IPS DF 19.7 (cell line): Measurements from ENCODE around the gene OBP2A.
"Not testable (repeated sequence)": the region's sequence is repeated elsewhere in the genome, so short reads cannot be mapped to it uniquely, and the experiment has no call there.

Experiments used
- DNase-seq: peaks from one replicate; pipeline ENCODE4 v3.0.0-alpha.2; 2013; ENCODE audit warnings: low read depth, low spot score

The OBP2A gene

DNA sequence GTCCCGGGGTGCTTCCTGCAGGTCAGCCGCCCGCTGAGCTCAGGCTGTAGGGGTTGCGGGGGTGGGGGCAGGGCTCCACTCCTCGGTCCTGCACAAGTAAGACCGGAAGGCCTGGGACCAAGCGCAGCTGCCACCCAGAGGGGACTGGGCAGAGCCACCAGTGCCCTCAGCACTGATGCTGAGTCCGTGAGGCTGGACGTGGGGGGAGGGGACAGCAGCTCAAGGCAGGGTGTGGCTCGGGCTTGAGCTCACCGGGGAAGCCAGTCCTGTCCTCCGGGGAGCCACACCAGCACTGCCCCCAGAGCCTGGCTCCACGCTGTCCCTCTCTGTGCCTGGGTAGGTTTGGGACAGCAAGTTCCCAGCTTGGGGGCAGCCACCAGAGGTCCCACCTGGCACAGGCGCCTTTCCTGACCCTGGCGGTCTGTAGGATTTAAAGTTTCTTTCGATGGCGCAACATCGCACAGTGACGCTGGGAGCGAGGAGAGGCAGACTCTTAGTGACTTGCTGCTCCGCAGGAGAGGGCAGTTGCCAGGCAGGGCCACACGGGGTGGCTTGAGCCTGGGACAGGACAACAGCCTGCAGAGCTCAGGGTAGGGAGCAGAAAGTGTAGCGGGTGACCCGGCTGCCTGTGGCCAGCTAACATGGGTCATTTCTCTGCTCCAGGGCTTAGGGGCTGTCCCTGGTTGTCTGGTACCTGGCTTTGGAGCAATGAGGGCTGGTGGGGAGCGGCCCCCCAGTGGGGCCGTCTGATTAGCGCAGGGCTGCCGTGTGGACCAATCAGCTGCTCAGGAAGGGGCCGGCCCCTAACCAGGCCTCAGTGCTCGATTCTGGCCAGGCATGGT is 19.0 kb upstream of the OBP2A start:
- no peak for DNase-seq

GRCh38 chr9:135528842-135529435 is 17.0 kb upstream of the OBP2A start:
- not testable (repeated sequence) for DNase-seq

DNA sequence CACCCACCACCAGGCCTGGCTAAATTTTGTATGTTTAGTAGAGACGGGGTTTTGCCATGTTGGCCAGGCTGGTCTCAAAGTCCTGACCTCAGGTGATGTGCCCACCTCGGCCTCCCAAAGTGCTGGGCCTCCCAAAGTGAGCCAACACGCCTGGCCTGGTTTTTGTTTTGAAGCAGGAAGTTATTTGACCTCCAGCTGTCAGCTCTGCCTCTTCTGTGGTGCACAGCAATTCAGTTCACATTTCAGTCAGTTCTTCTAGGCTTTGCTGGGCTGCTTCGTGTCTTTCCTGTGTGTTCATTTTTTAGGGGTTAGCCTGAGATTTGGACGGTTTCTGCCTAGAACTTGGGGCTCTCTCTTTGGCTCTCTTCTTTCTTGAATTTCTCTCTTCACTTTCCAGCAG is 15.8 kb upstream of the OBP2A start:
- no peak for DNase-seq

DNA sequence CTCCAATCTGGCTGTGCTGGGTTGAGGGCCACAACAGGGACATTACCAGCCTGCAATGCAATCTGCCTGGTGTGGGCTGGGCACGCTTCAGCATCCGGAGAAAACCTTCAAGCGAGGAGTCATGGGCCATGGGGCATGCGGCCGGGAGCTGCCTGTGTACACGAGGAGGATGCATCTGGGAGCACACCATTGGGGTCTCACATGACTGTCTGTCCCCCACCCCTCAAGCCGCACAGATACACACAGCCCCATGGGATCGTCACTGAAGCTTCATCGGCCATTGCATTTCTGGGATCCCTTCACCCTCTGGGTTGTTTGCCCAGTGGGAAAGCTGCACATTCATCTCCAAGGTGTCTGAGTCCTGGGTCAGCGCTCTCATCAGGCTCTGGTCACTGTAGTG is 14.8 kb upstream of the OBP2A start:
- DNase-seq: no peak

- no peak for DNase-seq
These were observed 12.8 kb upstream of the OBP2A start for GRCh38 chr9:135533113-135533512.

DNA sequence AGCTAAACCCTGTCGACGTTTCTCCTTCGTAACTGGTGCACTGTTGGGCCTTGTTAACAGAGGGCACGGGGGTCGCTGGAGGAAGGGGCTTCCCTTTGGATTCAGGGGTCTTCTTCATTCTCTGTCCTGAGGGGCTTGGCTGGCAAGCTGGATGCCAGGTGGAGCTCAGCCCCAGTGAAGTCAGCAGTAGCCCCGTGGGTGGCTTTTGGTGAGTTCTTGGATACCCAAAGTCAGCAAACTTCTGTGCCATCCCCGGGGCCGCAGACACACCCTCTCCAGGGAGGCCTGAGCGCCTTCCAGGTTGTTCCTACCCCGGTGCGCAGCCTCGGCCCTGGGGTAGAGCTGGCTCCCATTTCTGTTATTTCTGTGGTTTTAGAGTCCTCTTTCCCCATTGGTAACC is 12.3 kb upstream of the OBP2A start:
- no peak for DNase-seq

GRCh38 chr9:135534192-135534711 is 11.7 kb upstream of the OBP2A start:
- DNase-seq: not testable (repeated sequence)

DNA sequence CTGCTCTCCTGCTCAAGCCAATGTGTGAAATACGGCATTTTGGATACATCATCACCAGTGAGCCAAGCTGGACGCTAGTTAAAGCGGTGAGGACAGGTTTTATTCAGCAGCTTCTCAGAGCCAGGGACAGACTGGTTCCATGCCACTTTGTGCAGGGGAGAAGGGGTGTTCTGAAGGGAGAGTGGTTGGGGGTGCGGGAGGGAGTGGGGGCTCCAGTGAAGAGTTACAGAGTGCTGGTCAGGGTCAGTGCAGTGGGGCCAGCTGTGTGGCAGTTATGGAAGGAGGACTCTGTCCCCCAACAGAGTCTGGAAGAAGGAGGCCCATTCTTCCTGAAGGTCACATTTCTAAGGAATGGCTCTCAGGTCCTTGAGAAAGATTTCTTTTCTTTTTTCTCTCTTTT is 11.1 kb upstream of the OBP2A start:
- not testable (repeated sequence) for DNase-seq

DNA sequence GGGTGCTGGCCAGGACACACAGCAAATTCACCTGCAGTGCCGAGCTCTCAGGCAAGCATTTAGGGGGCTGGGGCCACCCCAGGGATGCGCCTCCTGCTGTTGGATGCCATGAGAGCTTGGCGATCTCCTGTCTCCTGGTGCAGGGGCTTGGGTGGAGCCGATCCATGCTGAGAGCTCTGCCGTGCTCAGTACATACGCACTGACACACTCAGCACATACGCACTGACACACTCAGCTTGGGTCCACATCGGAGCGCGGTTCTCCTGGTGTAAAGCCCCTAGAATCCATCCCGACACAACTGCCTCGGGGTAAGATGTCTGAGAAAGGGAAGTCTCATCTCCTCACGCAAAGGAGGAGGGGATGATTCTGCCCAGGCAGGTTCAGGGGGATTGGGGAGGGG is 10.3 kb upstream of the OBP2A start:
- DNase-seq: not testable (repeated sequence)

GRCh38 chr9:135536216-135536615 is 9.7 kb upstream of the OBP2A start:
- DNase-seq: no peak

- not testable (repeated sequence) for DNase-seq
These were observed 2.5 kb upstream of the OBP2A start for GRCh38 chr9:135543262-135543894.

DNA sequence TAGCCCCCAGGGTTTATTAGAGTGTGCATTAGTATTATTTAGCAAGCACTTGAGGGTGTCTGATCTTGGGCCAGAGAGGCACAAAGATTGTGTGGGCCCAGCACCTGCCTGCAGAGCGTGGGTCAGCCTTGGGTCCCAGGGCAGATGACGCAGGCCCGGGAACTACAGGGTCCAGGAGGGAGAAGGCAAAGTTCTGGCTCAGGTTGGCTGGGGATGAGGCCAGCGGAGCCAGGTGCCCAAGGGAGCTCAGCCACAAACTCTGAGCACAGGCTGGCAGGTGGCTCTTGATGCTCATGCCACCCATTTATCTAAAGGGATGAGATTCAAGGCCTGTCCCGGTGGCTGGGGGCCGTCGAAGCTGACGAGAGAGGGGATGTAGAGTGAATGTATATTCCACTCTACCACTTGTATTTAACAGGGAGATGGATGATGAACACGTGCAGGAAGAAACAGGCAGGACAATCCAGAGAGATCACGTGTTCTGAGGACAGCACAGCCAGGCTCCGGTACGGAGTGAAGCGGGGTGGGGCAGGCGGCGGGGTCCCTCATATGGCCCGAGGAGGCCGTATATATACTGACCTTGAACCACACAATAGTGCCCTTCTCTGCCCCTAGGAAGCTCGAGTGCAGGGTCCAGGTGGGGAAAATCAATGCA is 818 bp upstream of the OBP2A start:
- no peak for DNase-seq

DNA sequence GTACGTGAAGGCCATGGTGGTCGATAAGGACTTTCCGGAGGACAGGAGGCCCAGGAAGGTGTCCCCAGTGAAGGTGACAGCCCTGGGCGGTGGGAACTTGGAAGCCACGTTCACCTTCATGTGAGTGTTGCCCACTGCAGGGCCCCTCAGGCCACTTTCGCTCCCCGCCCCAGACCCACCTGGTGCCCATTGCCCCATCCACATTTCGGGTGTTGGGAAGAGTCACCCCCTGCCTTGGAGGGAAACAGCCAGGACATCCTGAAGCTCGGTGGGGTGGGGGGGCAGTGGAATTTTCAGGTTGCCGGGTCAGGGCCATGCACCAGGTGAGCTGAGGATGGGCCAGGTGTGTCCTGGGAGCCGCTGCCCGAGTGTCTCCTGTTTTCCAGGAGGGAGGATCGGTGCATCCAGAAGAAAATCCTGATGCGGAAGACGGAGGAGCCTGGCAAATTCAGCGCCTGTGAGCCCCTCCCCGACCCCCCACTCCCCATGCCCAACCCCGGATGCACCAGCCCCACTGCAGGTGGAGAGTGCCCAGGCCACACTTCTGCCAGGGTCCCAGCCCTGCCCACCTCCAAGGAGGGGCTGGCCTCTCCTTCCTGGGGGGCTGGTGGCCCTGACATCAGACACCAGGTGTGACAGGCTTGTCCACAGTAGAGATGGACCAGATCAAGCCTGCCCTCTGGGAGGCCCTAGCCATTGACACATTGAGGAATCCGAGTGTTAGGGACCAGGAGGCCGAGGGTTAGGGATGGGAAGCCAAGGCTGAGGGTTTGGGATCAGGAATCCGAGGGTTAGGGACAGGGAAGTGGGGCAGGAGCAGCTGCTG is 1.1 kb downstream of the OBP2A start:
- not testable (repeated sequence) for DNase-seq

GRCh38 chr9:135547756-135548736 is 2.1 kb downstream of the OBP2A start:
- DNase-seq: no peak

- DNase-seq: not testable (repeated sequence)
These were observed 3.8 kb downstream of the OBP2A start for GRCh38 chr9:135549478-135550343.

DNA sequence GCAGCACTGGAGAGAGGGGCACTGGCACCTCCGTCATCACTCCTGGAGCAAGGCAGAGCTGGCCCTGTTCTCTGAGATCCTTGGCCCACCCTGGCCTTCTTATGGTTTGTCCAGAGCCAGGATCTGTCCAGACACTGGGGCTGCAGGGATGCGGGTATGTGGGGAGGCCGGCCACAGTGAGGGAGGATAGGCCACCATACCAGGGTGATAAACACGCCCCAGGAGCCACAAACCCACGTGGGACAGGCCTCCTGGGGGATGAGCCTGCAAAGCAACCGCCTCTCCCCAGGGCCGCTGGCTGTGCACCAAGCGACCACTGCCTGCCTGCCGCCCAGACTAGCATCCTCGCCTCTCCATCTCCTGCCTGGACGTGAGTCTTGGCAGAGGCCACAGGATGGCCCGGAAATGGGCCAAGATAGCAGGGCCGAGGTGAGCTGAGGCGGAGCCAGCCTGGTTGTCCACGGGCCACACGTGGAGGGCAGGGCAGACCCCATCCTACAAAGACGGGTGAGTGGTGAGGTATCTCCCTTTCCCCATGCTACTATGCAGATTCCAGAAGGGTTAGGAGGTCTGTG is 4.5 kb downstream of the OBP2A start:
- no peak for DNase-seq

DNA sequence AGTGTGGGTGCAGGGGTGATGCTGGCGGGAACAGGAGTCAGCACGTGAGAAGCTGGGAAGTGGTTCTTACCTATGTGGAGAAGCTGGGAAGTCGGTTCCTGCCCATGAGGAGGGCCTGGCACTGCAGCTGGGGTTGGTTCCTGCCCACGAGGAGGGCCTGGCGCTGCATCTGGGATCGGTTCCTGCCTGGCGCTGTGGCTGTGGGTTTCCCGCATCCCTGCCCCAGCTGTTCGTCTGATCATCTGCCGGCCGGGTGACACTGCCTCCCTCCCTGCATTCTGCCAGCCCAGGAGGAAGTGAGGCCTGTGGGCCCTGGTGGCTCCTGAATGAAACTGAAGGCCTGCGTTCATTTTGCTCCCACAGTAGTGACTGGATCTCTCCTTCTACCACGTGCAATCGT is 5.1 kb downstream of the OBP2A start:
- DNase-seq: no peak

DNA sequence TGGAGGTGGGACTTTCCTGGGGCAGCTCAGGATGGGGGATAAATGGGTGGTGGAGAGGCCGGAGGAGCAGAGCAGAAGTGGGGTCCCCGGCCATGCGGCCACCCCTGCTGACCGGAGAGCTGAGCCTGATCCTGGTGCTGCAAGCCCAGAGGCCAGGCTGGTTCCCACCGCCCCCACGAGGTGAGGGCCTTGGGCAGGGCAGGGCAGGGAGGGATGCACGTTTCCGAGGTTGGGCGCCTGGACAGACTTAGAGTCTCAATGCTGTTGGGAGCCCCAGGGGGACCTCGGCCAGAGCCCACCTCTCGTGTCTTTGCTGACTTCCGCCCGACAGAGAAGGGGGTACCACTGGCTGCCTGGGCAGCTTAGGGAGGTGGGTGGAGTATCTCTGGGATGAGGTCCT is 5.5 kb downstream of the OBP2A start:
- DNase-seq: no peak
